ENCODE data around the gene B4GAT1.
"Not testable (repeated sequence)": the region's sequence is repeated elsewhere in the genome, so short reads cannot be mapped to it uniquely, and the experiment has no call there.

B4GAT1 gene

GRCh38 chr11:66363805-66364535 lies 16.5 kb upstream of the B4GAT1 start:
- DNase-seq (ENCODE audit: extremely low spot score, insufficient read length, low read depth) (peak; percentile 52), FAIRE-seq (peak; percentile 65)

DNA sequence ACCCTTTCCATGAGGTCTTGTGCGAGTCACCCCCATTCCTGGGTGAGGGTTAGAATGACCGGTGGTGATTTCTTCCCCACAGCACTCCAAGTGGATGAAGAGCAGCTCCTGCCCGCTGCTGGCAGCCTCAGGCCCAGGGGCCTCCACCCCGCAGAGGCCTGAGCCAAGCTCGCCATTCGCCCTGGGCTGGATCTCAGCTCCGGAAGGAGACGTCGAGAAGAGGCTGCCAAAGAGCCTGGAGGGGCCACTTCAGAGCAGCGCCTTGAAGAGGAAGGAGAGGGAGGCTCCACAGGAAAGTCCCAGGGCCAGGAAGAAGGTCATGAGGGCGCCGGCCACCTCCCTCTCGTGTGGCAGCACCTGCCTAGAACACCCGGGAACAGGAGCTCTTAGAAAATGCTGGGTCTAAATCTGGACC lies 15.8 kb upstream of the B4GAT1 start:
- DNase-seq (ENCODE audit: extremely low spot score, insufficient read length, low read depth) (no peak), FAIRE-seq (no peak)

DNA sequence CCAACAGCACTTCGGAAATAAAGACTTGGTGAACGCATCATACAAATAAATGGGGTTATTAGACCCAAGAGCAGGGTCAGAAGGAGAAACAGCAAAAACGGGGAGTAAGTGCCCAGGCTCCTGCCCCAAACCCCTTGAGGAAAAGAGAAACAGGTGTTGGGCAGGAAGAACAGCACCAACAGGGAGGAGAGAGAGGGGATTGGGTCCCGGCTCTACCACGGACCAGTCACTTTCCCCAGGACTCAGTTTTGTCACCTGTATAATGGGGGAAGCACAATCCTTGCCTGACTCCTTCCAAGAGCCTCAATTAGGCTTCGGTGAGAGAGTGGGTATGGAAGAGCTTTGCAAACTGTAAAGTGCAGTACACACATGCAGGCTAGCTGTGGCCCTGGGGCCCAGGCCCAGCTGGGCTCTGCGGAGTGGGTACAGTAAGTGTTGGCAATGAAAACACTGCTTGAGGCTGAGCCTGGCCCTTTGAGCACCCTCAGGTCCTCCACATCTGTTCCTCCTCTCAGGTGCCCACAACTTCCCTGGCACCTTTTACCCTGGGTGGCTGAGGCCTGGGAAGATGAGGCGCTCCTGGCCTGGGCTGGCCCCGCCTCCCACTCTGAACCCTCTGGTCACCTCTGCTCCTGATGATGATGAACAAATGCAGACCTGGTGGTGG lies 15.2 kb upstream of the B4GAT1 start:
- no peak for DNase-seq (ENCODE audit: extremely low spot score, insufficient read length, low read depth)

DNA sequence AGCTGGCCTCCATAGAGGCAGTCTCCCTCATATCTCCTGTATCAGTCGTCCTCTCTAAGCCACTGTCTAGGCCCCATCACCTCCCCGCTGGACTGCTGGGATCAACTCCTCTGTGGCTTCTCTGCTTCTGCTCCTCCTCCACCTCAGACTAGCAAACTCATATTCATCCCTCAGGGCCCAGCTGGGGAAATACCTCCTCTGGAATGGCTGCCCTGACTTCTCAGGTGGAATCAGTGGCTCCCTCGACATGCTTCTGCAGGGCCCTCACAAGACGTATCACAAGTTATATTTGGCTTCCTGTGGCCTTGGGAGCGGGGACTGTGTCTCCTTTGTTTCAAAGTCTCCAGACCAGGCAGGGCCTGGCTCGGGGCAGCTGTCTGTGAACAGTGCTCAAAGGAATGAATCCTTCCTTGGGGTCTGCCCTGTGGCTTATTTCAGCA lies 14.1 kb upstream of the B4GAT1 start:
- FAIRE-seq, result no peak
- DNase-seq (ENCODE audit: extremely low spot score, insufficient read length, low read depth), result no peak

More for the DNA sequence above, 15.2 kb upstream of the B4GAT1 start:
- no peak for FAIRE-seq

DNA sequence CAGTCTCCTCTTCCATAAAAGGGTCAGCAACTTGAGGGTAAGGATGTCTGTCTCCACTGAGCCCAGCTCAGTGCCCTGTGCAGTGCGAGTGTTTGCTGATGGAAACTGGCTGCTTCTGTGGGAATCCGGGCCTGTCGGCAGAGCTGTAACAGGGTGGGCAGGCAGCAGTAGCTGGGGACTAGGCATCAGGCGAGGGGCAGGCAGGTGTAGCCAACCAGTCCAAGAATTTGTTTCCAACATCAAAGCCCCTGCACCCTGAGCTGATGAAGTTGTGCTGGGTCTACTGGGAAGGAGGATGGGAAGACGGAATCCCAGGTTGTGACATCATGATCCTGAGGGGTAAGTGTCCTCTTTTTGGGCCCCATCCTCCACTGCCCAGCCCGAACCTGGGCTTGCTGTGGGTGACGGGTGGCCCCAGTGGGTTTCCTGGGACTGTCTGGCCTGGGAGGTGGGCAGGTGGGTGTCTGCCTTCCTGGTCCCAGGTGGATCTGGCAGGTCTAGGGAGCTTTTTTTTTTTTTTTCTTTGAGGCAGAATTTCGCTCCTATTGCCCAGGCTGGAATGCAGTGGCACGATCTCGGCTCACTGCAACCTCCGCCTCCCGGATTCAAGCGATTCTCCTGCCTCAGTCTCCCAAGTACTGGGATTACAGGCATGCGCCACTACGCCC lies 13.1 kb upstream of the B4GAT1 start:
- DNase-seq (ENCODE audit: extremely low spot score, insufficient read length, low read depth) (no peak), FAIRE-seq (no peak)

- no peak for FAIRE-seq
- DNase-seq (ENCODE audit: extremely low spot score, insufficient read length, low read depth), result no peak
Measured at GRCh38 chr11:66359662-66360087, 12.2 kb upstream of the B4GAT1 start.

DNA sequence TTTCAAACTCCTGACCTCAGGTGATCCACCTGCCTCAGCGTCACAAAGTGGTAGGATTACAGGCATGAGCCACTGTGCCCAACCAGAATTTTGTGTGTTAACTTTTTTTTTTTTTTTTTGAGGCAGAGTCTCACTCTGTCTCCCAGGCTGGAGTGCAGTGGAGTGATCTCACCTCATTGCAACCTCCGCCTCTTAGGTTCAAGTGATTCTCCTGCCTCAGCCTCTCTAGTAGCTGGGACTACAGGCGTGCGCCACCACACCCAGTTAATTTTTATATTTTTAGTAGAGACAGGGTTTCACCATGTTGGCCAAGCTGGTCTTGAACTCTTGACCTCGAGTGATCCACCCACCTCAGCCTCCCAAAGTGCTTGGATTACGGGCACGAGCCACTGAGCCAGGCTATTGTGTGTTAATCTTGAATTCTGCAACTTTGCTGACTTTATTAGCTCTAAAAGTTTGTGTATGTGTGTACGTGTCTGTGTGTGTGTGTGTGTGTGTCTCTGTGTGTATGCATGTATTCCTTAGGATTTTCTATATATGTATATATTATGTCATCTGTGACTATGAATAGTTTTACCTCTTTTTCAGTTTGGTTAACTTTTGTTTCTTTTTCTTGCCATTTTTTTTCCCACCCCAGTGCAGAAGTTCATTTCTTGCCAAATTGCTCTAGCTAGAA lies 3.3 kb upstream of the B4GAT1 start:
- FAIRE-seq, result not testable (repeated sequence)

GRCh38 chr11:66349084-66349386 lies 1.6 kb upstream of the B4GAT1 start:
- FAIRE-seq, result no peak
- DNase-seq (ENCODE audit: extremely low spot score, insufficient read length, low read depth), result no peak

More for the DNA sequence above, 3.3 kb upstream of the B4GAT1 start:
- DNase-seq (ENCODE audit: extremely low spot score, insufficient read length, low read depth), result not testable (repeated sequence)

DNA sequence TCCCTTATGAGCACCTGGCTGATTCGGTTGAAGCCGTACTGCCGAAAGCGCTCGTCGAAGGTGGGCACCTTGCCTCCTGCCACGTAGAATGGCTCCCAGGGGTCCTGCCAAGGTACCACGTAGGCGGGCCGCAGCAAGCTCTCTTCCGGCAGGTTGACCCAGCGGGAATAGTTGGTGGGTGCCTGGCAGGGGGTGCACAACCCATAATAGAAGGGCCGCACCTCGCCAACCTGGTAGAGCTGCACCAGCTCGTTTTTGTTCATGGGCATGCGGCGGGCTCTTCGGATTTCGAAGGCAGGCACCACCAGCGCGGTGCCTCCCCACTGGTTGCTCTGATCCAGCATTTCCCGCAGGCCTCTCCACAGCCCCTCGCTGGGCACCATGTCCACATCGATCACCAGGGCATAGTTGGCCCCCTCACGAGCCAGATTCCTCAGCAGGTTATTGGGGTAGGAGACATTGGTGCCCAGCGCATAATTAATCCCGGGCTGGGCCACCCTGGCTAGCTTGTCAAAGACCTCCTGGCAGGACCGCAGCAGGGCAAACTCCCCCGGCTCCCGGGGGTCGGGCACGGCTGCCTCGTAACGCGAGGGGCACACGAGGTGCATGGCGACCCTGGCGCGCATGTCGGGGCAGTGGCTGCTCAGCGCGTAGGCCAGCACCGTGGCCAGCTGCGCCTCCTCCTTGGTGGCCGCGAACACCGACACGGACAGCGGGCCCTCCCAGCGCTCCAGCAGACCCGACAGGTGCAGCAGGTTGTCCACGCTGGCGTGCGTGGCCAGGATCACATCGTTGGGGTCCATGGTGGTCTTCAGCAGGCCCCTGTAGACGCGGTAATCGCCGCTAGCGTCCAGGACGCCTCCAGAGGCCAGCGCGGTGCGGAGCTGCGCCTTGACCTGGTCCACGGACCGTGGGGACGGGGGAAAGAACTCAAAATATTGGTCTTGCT lies 679 bp downstream of the B4GAT1 start:
- no peak for FAIRE-seq
- no peak for DNase-seq (ENCODE audit: extremely low spot score, insufficient read length, low read depth)

- no peak for DNase-seq (ENCODE audit: extremely low spot score, insufficient read length, low read depth)
- FAIRE-seq, result no peak
Measured at GRCh38 chr11:66345316-66345649, 2.1 kb downstream of the B4GAT1 start.

- FAIRE-seq (peak; percentile 96), DNase-seq (ENCODE audit: extremely low spot score, insufficient read length, low read depth) (peak; percentile 81)
Measured at GRCh38 chr11:66344550-66345315, 2.7 kb downstream of the B4GAT1 start, which contains the start of gene BRMS1. Gene BRMS1, minus strand, starts transcription at chr11:66345104. Its CDS starts 2,870 bp downstream, at chr11:66342234.

DNA sequence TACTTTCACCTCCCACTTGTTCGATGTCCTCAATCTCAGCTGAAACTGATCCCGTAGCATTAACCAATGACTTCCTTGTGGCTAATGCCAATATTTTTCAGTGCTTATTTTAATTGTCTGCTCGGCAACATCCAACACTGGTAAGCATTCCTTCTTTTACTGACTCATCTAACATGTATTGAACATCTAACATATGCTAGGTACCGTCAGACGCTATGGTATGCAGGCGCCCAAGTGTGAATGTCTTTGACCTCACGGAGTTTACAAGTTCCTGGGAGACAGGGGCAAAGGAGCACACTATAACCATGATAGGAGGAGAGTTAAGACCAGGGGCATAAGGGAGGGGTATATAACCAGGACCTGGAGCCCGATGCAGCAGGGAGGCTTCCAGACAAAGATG lies 4.3 kb downstream of the B4GAT1 start:
- DNase-seq (ENCODE audit: extremely low spot score, insufficient read length, low read depth) (no peak), FAIRE-seq (no peak)

DNA sequence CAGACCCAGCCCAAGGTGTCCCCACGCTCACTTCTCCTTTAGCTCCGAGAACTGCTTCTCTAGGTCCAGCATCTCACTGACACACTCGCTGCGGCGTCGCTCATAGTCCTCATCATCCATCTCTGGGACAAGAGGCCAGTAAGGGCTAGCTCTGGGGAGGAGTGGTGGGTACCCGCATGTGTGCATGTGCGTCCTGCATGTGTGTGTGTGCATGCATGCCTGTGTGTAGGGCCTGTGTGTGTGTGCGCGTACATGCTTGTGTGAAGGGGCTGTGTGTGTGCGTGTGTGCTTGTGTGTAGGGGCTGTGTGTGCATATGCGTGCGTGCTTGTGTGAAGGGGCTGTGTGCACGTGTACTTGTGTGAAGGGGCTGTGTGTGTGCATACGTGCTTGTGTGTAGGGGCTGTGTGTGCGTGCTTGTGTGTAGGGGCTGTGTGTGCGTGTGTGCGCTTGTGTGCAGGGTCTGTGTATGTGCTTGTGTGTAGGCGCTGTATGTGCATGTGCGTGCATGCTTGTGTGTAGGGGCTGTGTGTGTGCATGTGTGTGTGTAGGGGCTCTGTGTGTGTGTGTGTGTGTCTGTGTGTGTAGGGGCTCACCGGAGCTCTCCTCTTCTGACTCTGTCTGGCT lies 5.8 kb downstream of the B4GAT1 start:
- no peak for DNase-seq (ENCODE audit: extremely low spot score, insufficient read length, low read depth)
- no peak for FAIRE-seq

DNA sequence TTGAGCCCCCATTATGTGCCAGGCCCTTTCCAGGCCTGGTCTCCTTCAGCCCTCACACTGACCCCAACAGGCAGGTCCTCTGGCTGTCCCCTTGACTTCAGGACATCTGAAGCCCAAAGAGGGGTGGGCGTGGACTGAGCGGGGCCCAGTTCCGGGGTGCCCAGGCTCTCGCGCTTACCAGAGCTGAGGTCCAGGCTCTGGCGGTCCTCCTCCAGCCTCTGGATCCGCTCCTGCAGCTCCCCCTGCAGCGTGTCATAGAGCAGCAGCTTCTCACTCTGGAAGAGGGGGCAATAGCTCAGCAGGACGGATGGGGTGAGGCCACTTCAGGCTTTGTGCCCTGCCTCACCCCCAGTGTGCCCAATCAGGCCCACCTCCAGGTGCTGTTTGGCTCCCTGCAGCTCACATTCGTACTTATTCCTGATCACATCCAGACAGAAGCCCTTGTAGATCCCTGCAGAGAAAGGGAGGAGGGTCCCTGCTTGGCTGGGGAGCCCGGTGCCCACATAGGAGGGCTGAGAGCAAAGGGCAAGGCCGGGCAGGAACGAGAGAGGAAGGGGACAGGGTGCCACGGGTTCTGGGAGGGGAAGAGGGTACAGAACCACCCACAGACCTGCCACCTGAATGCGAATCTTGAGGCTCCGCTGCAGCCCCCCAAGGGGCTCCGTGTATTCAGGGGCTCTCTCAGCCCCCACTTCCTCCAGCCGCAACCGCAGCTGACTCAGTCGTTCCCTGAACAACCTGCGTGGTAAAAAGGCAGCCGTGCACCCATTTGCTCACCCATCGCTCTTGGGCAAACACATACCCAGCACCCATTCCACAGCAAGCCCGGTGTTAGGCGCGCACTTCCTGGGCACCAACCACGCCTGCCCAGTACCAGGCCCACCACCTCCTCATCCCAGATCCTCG lies 6.6 kb downstream of the B4GAT1 start:
- FAIRE-seq (no peak), DNase-seq (ENCODE audit: extremely low spot score, insufficient read length, low read depth) (no peak)

- FAIRE-seq (no peak), DNase-seq (ENCODE audit: extremely low spot score, insufficient read length, low read depth) (no peak)
Measured at GRCh38 chr11:66339686-66340483, 7.5 kb downstream of the B4GAT1 start.

GRCh38 chr11:66339162-66339675 lies 8.2 kb downstream of the B4GAT1 start:
- FAIRE-seq (no peak), DNase-seq (ENCODE audit: extremely low spot score, insufficient read length, low read depth) (no peak)

Measured in GM18507 (cell line).